Amygdala (tissue), 56 donors: ENCODE data around the gene NEMF.
A peak's percentile ranks its signal among the peaks of the same experiment; 100 is the strongest.
"Not testable (repeated sequence)": the region's sequence is repeated elsewhere in the genome, so short reads cannot be mapped to it uniquely, and the experiment has no call there.

Experiments
- DNase-seq, 56 donors: peaks; one replicate each; lab custom pipeline; 2025; lab: John Stamatoyannopoulos, UW

The NEMF gene

DNA sequence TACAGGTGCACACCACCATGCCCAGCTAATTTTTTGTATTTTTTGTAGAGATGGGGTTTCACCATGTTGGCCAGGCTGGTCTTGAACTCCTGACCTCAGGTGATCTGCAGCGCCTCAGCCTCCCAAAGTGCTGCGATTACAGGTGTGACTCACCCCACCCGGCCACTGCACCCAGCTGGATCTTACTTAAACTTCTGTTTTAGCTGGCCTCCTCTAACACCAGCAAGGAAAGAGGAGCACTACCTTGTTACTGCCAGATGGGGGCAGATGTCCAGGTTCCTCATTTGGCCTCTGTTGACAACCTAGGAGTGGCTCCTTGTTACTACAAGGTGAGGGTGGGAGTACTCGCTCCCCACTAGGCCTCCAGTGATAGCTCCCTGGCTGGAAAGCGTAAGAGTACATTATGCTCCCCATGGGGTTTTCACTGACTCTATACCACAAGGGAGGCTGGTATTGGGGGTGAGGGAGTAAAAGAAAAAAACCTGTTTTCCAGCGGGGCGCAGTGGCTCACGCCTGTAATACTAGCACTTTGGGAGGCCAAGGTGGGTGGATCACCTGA is 27.1 kb upstream of the NEMF start:
- peak in 2 of 56 donors; percentile 3 to 7 for DNase-seq

DNA sequence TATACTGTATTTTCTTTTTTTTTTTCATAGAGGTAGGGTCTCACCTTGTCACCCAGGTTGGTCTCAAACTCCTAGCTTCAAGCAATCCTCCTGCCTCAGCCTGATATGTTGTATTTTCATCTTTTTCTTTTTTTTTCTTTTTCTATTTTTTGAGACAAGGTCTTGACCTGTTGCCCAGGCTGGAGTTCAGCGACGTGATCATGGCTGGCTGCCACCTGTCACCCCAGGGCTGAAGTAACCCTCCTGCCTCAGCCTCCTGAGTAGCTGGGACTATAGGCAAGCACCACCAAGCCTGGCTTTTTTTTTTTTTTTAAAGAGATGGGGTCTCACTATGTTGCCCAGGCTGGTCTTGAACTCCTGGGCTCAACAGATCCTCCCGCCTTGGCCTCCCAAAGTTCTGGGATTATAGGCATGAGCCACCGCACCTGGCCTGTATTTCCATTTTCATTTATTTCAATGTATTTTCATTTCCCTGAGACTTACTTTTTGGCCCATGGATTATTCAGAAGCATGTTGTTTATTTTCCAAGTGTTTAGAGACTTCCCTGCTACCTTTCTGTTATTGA is 24.1 kb upstream of the NEMF start:
- no peak for DNase-seq

DNA sequence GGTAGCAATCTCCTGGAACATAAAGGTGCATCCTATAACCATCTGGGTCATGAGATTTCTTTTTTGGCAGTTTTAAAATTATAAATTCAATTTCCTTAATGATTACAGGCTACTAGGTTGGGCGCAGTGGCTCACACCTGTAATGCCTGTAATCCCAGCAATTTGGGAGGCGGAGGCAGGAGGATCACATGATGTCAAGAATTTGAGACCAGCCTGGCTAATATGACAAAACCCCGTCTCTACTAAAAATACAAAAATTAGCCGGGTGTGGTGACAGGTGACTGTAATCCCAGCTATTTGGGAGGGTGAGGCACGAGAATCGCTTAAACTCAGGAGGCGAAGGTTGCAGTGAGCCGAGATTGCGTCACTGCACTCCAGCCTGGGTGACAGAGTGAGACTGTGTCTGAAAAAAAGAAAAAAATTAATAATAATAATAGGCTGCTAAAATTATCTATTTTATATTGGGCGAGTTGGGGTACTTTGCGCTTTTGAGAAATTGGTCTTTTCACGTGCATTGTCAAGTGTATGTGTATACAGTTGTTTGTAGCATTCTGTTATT is 23.1 kb upstream of the NEMF start:
- DNase-seq: no peak

DNA sequence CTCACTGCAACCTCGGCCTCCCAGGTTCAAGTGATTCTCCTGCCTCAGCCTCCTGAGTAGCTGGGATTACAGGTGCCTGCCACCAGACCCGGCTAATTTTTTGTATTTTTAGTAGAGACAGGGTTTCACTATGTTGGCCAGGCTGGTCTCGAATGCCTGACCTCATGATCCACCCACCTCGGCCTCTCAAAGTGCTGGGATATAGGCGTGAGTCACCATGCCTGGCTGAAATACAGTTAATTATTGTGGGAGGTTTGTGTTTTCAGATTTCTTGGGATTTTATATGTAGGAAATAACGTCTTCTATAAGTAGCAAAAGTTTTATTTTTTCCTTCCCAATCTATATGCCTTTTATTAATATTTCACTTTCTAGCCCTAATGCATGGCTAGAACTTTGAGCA is 21.0 kb upstream of the NEMF start:
- DNase-seq: not testable (repeated sequence)

DNA sequence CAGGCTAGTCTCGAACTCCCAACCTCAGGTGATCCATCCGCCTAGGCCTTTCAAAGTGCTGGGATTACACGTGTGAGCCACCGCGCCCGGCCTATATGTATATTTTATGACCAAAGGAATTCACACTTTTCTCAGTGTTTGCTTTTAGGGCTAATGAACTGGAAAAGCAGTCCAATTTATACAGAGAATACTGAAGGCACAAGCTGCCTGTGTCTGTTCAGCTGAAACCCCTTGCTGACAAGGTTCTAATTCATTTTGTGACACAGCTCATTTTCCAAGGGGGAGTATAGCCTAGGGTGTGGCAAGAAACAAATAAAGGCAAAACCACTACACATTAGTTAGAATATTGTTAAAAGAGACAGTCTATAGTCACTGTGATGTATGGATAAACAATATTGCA is 18.3 kb upstream of the NEMF start:
- DNase-seq: no peak

DNA sequence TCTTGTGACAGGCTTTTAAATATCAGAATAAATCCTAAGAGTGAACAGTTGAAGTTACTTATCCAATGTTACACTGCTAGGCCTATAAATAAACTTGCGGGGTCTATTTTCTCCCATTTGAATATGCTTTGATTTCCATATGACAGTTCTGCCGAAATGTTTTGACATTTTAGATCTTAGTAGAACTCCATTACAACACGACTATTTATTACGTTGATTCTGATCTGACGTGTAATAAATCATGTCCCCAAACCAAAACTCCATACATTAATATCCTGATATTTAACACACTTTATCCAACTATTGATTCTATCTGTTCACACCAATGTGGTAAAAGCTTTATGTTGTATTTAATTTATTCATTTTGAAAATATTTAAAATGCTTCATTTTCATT is 16.1 kb upstream of the NEMF start:
- no peak for DNase-seq

DNA sequence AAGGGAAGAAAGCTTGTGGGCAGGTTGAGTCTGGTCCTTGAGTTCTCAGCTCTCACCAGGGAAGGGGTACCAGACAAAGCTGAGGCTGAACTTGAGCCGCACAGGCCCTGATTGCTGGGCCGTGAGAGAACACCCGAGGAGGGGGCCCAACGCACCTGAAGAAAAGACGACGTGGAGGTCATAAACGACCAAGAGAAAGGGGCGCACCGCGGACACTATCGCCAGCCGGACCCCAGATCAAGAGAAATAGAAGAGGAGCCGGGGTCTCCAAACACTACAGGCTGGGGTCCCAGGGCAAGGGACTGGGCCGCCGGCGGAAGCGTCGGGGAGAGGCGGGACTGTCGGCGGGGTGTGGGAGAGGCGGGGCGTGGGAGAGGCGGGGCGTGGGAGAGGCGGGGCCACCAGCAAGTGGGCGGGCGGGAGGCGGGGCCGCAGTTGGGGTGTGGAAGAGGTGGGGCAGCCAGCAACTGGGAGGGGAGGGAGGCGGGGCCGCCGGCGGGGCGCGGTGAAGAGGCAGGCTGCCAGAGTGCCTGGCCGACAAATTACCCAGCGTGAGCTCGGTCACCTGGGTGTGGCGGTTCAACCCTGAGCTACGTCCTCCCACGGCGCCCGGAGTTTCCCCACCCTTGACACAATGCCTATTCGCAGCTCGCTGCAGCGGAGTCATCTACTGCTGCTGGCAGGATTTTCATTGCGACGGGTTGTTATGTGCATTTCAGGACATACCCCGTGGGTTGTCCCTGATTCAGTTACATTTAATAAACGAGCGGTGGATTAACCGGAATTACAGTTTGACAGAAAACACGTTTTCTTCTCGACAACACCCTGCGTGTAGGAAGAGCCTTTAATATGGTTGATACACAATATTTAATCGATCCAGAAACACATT is 15.5 kb upstream of the NEMF start:
- DNase-seq: peak; percentile 25 to 98 (median 88)

DNA sequence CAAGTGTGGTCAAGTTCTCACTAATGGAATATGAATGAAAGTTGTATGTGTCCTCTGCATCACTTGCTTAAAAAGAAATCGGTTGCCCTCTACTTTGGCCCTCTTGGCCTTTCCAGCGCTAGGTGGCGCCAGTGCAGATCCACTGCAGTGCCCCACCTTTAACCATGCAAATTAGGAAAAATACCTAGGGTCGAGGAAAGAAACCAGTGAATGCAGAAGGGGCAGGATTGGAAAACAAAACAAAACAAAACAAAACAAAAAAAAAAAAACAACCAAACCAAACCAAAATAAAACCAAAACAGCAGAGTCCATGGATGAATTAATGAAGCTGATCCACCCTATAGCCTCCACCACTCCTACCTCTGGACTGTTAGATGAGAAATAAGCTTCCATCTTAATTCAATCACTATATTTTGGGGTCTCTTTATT is 12.9 kb upstream of the NEMF start:
- peak in 37 of 56 donors; percentile 1 to 73 (median 16) for DNase-seq

DNA sequence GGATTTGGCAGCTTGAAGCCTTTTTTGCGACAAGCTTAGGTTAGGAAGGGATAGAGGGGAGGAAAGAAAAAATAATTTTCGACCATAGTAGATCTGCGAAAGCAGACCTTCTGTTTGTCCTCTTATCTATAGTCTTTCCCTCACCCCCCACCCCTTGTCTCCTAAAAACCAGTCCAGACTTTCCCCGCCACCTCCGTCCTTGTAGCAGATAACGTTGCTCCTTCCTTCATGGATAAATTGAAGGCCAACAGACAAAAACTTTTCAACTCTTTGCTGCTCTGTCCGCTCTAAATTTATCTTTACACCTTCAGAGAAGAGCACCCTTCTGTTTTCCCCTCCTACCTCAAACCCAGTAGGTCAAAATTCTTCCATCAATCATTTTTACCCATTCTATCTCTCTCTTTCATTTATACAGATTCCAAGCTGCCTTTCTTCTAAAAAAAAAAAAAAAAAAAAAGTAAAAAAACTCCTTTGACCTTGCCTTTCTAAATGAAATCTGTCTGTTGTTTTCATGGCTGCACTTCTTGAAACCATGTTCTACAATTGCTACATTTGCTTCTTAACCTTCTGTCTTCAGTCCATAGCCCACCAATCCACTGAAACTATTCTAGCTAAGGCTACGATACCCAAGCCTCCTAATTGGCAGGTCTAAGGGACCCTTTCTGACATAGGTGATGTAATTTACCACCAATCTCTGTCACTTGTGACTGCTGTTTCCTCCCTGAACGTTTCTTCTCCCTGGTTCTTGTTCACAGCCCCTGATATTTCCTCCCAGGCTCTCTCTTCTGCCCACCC is 11.1 kb upstream of the NEMF start:
- DNase-seq: no peak

DNA sequence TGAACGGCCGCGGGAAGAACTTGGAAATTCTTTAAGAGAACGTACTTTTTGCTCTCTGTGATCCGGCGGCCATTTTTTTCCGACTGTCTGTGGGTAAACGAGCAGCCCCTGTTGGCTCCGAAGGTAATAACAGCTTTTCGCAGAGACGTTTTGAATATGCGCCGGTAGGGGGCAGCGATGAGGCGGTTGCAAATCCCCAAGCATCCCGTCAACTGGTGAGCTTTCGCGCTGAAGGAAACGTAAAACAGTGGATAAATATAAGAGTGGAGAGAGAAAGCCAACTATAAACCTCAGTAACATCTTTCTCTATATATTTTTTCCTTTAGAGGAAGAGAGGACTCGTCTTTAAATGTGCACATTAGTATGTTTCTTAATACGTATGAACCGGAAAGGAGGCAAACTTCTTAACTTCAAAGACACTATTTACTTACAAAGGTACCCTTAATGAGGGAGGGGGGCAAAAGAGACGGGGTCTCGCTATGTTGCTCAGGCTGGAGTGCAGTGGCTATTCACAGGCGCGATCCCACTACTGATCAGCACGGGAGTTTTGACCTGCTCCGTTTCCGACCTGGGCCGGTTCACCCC is 9.6 kb upstream of the NEMF start:
- peak in 53 of 56 donors; percentile 15 to 92 (median 72) for DNase-seq

DNA sequence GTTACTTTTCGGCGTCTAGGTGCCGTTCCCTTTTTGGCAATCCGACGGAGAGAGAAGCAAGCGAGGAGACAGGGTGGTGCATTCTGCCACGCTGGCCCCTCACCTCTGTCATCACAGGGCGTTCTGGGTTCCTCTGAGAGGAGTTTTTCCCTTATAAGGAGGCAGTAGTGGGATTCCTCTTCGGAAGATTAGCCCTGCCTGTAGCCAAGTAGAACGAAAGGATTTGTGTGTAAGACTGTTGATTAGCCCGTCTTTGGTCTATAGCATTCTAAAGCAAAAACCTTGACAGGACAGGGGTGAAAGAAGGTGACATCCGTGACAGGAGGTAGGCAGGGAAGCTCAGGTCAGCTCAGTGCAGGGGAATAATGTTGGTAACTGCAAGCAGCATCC is 9.1 kb upstream of the NEMF start:
- peak in 36 of 56 donors; percentile 4 to 81 (median 46) for DNase-seq

DNA sequence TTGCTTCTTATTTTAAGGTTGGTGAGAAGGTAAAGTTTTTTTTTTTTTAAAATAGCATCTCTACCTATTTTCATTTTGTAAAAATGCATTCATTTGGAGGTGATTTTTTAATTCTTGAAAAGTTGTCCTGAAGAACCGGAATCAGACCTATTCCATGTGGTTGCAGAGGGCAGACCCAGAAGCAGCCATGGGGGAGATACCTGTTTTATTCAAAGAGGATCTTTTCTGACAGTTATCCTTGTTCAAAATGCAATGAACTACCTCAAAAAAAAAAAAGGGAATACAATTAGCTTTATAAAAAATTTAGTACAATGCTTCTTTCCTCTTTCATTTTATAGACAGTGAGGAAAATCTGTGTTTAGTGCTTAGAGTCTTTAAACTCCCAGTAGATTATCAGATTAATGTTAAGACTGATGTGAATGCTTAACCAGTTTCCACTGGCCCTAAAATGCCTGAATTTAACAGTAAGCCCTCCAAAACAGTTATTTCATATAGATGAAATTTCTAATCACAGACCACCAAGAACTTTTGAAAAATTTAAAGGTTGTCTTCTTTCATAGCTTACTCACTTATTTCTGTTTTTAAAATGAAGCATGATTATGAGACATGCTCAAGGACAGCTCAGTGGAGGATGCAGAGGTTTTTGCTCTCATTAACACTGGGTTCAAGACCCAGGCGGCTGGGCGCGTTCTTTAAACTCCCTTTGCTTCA is 8.6 kb upstream of the NEMF start:
- DNase-seq: no peak

DNA sequence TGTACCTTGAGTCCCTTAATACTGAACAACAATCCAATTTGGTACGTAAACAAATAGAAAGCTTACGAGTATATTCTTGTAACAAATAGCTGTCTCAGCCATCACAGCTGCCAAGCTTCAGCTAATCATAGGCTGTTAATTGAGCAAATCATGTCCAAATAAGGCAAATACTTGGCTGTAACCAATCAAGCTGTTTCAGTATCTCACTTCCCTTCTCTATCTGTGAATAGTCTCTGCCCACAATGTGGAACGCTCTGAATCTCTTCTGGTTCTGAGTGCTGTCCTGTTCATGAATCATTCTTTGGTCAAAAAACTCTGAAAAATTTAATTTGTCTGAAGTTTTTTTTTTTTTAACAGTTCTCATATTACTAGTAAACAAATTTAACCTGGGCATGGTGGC is 5.8 kb upstream of the NEMF start:
- DNase-seq: no peak

DNA sequence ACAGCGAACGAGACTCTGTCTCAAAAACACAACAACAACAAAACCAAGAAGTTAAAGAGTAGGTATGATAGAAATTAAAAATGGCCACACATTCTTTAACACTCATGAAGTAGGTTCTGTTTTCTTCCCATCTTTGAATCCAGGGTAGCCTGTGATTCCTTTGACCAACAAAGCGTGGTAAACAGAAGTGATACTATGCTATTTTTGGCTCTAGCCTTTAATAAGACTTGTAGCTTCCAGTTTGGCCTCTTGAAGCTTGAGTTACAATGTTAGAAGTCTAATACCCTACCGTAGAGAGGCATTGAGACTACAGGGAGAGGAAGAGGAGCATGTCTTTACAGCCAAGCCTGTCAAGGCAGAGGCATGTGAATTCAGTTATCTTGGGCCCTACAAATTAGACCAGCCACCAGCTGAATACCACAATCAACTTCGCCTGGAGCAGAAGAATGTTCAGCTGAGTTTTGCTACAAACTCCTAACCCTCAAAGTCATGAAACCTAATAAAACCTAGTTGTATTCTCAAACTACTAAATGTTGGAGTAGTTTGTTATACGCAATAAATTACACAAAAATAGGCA is 4.9 kb upstream of the NEMF start:
- DNase-seq: no peak

DNA sequence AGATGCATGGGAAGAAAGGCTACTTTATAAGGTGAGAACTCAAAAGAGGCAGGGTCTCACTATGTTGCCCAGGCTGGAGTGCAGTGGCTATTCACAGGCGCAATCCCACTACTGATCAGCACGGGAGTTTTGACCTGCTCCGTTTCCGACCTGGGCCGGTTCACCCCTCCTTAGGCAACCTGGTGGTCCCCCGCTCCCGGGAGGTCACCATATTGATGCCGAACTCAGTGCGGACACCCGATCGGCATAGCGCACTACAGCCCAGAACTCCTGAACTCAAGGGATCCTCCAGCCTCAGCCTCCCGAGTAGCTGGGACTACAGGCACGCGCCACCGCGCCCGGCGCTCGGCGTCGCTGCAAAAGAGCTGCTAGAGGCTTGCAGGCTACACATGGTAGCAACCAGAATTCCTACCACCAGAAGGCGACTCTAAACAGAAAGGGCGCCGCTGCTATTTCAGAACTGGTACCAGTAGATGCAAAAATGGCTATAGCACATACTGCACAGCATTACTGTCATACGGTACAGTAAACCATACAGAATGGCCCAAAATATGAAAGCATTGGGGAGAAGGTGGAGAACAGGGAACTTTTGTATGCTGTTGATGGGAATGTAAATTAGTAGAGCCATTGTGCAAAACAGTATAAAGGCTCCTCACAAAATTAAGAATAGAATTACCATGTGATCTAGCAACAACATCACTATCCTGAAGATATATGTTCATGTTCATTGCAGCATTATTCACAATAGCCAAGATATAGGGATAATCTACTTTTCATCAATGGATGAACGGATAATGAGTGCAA is 1.2 kb upstream of the NEMF start:
- DNase-seq: peak in 50 of 56 donors; percentile 1 to 78 (median 29)

DNA sequence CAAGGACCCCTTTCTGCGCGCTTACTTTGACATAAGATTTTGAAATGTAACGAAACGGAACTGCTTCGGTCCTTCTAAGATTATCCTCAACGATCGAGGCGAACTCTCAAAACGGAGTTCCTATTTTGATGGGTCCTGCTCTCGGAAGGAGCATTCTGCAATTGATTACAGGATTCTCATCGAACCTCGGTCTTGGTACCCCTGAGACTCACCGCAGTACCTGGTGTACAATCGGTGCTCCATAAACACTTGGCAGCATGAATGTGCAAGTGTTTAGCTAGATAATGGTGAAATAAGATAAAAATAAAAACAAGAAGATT is 530 bp upstream of the NEMF start:
- no peak for DNase-seq

DNA sequence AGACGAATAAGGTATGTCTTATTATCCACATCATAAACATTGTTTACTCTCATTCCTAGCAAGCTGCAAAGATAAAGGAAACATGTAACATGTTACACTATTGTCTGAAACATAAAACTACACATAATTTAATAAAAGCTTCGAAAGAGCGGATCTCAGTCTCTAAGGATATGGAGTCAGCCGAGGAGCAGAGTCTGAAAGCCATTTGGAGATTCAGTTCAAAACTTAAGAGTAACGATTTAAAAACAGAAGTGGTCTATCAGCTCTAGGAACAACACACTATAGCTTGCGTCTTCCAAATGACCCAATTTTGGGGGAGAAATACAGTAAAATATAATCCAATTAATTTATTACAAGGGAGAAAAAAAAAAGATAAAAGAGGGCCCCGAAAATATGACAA is 775 bp downstream of the NEMF start:
- no peak for DNase-seq

DNA sequence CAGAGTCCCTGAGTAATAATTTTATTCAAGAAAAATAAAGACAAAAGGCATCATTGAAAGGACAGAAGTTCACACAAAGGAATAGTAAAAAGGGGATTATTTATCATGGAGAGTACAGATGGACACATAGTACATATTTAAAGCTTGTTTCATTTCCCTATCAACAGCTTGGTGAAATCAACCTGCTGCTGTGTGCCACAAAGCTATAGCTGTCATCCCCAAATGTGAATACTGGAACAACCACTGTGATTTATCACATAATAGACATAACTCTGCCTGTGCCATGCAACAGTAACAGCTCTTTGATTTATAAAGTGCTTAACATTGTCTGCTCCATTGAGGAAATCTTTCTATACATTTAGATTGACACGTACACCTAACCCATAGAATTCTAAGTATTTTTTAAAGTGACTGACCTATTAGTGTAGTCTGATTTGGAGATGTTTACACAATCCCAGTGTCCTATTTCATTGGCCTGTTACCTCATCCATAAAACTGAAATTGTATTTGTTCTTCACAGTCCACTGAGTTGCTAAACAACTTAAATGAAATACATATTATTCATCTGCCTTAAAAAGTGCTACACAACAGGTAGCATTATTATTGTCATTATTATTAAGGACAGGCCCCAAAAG is 3.3 kb downstream of the NEMF start:
- DNase-seq: no peak
